Measurements from ENCODE around the gene GARIN5B.

The GARIN5B gene

DNA sequence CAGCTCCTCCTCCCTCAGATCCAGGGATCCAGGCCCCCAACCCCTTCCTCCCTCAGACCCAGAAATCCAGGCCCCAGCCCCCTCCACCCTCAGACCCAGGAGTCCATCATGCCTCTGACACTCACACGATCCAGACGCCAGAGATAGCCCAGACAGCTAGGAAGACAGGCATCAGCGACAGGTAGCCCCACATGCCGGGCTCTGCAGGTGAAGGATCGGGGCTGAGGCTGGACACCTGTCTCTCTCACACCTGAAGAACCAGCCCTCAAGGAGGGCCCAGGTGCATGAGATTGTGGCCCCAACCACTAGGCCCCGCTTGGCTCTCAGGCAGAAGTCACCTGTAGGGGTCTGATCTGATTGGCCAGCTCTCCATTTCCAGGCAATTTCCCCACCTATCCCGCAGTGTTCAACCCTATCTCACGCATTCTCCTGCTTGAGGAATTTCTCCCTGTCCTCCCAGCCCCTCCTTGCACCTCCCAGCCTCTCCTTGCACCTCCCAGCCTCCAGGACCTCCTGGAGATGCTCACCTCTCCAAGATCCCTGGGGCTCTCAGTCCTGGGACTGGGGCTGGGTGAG lies 42.1 kb downstream of the GARIN5B start:
- no peak overlapping the region for H3K27ac ChIP-seq
- TF ChIP-seq CTCF (IDR thresholded peaks at IDR 0.05) = no peak
- no peaks in the 10 kb centered on the region for H3K36me3 ChIP-seq (ENCODE audit: control insufficient read depth, insufficient read depth, low read length)
- H3K79me2 ChIP-seq = no peaks in the 10 kb centered on the region
- H3K9me3 ChIP-seq (ENCODE audit: control insufficient read depth, low read length) = no peaks in the 10 kb centered on the region
- H3K27me3 ChIP-seq (ENCODE audit: control insufficient read depth, insufficient read depth, low read length) = no peaks in the 10 kb centered on the region
- no peak overlapping the region for H3K4me3 ChIP-seq (ENCODE audit: low read depth, low read length)
- no peak overlapping the region for H3K9ac ChIP-seq
- no peak overlapping the region for H3K4me2 ChIP-seq (ENCODE audit: low read length)
- H2AFZ ChIP-seq = no peak overlapping the region
- no peaks in the 10 kb centered on the region for H3K4me1 ChIP-seq

DNA sequence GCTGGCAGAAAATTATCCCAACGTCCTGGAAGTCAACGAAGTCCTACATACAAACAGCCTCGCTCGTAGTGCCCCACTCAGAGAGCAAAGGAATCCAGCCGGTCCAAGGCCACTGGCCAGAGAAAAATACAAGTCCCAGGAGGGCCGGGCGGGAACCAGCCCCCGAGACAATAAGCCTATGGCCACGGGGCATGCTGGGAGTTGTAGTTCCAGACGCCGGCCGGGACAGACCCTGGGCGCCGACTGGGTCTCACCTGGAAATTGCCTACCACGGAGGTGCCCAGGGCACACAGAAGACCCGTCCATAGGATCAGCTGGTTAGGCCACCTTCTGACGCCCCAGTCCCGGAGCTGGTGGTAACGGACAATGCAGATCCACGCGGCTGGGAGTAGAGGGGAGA lies 43.3 kb downstream of the GARIN5B start:
- no peaks in the 10 kb centered on the region for H3K27me3 ChIP-seq (ENCODE audit: control insufficient read depth, insufficient read depth, low read length)
- H3K4me2 ChIP-seq (ENCODE audit: low read length) = no peak overlapping the region
- H3K4me1 ChIP-seq = no peaks in the 10 kb centered on the region
- no peak overlapping the region for H3K9ac ChIP-seq
- no peaks in the 10 kb centered on the region for H3K9me3 ChIP-seq (ENCODE audit: control insufficient read depth, low read length)
- no peak overlapping the region for H3K4me3 ChIP-seq (ENCODE audit: low read depth, low read length)
- H3K27ac ChIP-seq = no peak overlapping the region
- H3K36me3 ChIP-seq (ENCODE audit: control insufficient read depth, insufficient read depth, low read length) = no peaks in the 10 kb centered on the region
- H3K79me2 ChIP-seq = no peaks in the 10 kb centered on the region
- H2AFZ ChIP-seq = no peak overlapping the region
- no peak for TF ChIP-seq CTCF (IDR thresholded peaks at IDR 0.05)

GRCh38 chr19:55316646-55317045 lies 46.4 kb downstream of the GARIN5B start:
- no peaks in the 10 kb centered on the region for H3K36me3 ChIP-seq (ENCODE audit: control insufficient read depth, insufficient read depth, low read length)
- no peaks in the 10 kb centered on the region for H3K79me2 ChIP-seq
- H2AFZ ChIP-seq = no peak overlapping the region
- no peak for TF ChIP-seq CTCF (IDR thresholded peaks at IDR 0.05)
- H3K9ac ChIP-seq = no peak overlapping the region
- H3K27ac ChIP-seq = no peak overlapping the region
- no peaks in the 10 kb centered on the region for H3K27me3 ChIP-seq (ENCODE audit: control insufficient read depth, insufficient read depth, low read length)
- no peaks in the 10 kb centered on the region for H3K4me1 ChIP-seq
- no peak overlapping the region for H3K4me2 ChIP-seq (ENCODE audit: low read length)
- no peaks in the 10 kb centered on the region for H3K9me3 ChIP-seq (ENCODE audit: control insufficient read depth, low read length)
- no peak overlapping the region for H3K4me3 ChIP-seq (ENCODE audit: low read depth, low read length)

- no peak for TF ChIP-seq CTCF (IDR thresholded peaks at IDR 0.05)
These were observed 47.0 kb downstream of the GARIN5B start for GRCh38 chr19:55315956-55316525.

GRCh38 chr19:55314396-55314795 lies 48.7 kb downstream of the GARIN5B start:
- Histone ChIP-seq H3K79me2 (no peaks in the 10 kb centered on the region), H3K36me3 (ENCODE audit: control insufficient read depth, insufficient read depth, low read length) (no peaks in the 10 kb centered on the region), H3K9ac (no peak overlapping the region), H3K9me3 (ENCODE audit: control insufficient read depth, low read length) (no peaks in the 10 kb centered on the region), H3K27ac (no peak overlapping the region), H3K27me3 (ENCODE audit: control insufficient read depth, insufficient read depth, low read length) (no peaks in the 10 kb centered on the region), H3K4me1 (no peaks in the 10 kb centered on the region), H2AFZ (no peak overlapping the region), H3K4me2 (ENCODE audit: low read length) (no peak overlapping the region), H3K4me3 (ENCODE audit: low read depth, low read length) (no peak overlapping the region)
- TF ChIP-seq CTCF (IDR thresholded peaks at IDR 0.05) = no peak

More at GRCh38 chr19:55315956-55316525, 47.0 kb downstream of the GARIN5B start:
- no peaks in the 10 kb centered on the region for H3K36me3 ChIP-seq (ENCODE audit: control insufficient read depth, insufficient read depth, low read length)
- no peak overlapping the region for H2AFZ ChIP-seq
- no peaks in the 10 kb centered on the region for H3K9me3 ChIP-seq (ENCODE audit: control insufficient read depth, low read length)
- no peak overlapping the region for H3K9ac ChIP-seq
- H3K4me3 ChIP-seq (ENCODE audit: low read depth, low read length) = no peak overlapping the region
- no peak overlapping the region for H3K27ac ChIP-seq
- H3K4me2 ChIP-seq (ENCODE audit: low read length) = no peak overlapping the region
- H3K79me2 ChIP-seq = no peaks in the 10 kb centered on the region
- no peaks in the 10 kb centered on the region for H3K4me1 ChIP-seq
- no peaks in the 10 kb centered on the region for H3K27me3 ChIP-seq (ENCODE audit: control insufficient read depth, insufficient read depth, low read length)
